Bronchial epithelial cell (primary cell): ENCODE results near the gene SLC25A33. TPM values are rescaled to one million over a fixed set of nuclear protein-coding genes. Genes with fewer than 3 reads are reported as not detected.

Source experiments
- DNase-seq: peaks from one replicate; pipeline ENCODE4 v3.0.0-alpha.2; 2010; ENCODE audit warnings: low read depth
- FAIRE-seq: peaks from 2 replicates; lab custom pipeline; 2011; peaks lifted over from hg19 to GRCh38; lab: Jason Lieb, UNC
- H3K27me3 ChIP-seq: 2 replicates; pipeline ENCODE4 v1.5.1; 2011; ENCODE audit warnings: low read length; ENCODE audit not compliant: control insufficient read depth, insufficient read depth
- H3K36me3 ChIP-seq: 2 replicates; pipeline ENCODE4 v1.5.1; 2011; ENCODE audit warnings: low read length; ENCODE audit not compliant: control insufficient read depth, insufficient read depth
- H3K4me3 ChIP-seq: 2 replicates; pipeline ENCODE4 v1.5.1; 2011; ENCODE audit warnings: mild to moderate bottlenecking, low read depth, low read length, control low read depth
- CTCF ChIP-seq: IDR thresholded peaks from 2 replicates; pipeline ENCODE4 v1.5.1; 2011; ENCODE audit warnings: mild to moderate bottlenecking, moderate library complexity, low read length, control low read depth, inconsistent platforms; ENCODE audit not compliant: insufficient read depth, severe bottlenecking
- total RNA-seq: library from RNA; depleted of rRNA; stranded (reverse); fragments of >200 nt; gene quantifications from 2 replicates; pipeline ENCODE4 v1.2.1, GENCODE V29; 2014

The SLC25A33 gene
- total RNA-seq, 1 donor from 2014 or later = 9.5 TPM

DNA sequence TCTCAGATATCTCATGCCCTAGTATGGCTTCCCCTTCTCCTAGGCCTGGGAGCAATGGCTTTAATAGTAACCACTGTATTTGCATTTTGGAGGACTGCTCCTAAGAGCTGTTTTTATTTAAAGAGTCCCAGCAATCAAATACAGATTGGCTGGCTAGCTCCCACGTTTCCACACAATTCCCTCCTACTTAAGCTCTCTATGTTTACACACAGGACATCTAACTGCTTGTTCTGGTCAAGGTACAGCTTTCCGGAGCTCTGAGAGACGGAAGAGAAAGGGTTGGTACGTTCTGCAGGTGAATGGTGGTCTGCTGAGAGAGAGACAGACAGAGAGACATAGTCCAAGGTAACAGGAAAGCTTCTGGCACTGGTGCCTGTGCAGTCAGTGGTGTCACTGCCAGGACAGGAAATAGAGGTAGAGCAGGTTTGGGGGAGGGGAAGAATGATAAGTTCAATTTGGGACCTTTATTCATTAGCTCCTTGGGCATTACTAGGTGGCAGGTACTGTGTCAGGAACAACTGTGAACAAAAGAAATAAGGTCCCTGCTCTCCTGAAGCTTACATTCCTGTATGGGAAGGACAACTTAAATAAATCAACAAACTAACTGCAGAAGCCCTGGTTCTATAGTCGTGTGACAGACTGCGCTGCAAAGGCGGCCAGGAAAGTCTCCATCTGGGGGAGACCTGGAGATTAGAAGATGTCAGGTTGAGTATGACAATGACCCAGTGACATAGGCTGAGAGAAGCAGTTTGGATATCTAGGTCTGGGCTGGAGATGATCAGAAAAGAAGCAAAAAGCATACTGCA, 1.2 kb upstream of the SLC25A33 start:
- DNase-seq (peak; percentile 41), FAIRE-seq (no peak)
- Histone ChIP-seq H3K4me3 (no peak overlapping the region), H3K36me3 (no peaks in the 10 kb centered on the region), H3K27me3 (no peaks in the 10 kb centered on the region)
- no peak for TF ChIP-seq CTCF

GRCh38 chr1:9538669-9539164, 548 bp upstream of the SLC25A33 start:
- no peak for FAIRE-seq
- Histone ChIP-seq H3K4me3 (no peak overlapping the region), H3K27me3 (no peaks in the 10 kb centered on the region), H3K36me3 (no peaks in the 10 kb centered on the region)
- DNase-seq = no peak
- TF ChIP-seq CTCF = no peak

GRCh38 chr1:9539829-9540550, 725 bp downstream of the SLC25A33 start:
- Histone ChIP-seq H3K27me3 (no peaks in the 10 kb centered on the region), H3K36me3 (no peaks in the 10 kb centered on the region), H3K4me3 (peak overlapping the region; percentile 77)
- DNase-seq (peak; percentile 12), FAIRE-seq (no peak)
- TF ChIP-seq CTCF = no peak

DNA sequence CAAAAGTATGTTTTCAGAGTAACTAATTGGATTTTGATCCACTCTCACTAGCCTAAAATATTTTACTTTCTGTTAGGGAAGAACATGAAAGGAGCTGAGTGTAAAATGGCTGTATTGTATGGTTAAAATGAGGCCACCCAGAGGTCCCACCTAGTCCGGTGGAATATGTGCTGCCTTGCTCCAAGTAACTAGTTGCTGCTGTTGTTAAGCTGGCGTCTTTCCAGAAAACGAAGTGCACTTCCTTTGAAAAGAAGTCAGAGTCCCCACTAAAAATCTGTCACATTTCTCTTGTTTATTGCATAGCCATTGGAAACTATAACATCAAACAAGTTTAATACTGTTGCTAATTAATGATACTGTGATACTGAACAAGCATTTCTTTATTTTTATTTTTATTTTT, 3.2 kb downstream of the SLC25A33 start:
- no peak for TF ChIP-seq CTCF
- Histone ChIP-seq H3K27me3 (no peaks in the 10 kb centered on the region), H3K36me3 (no peaks in the 10 kb centered on the region), H3K4me3 (no peak overlapping the region)
- no peak for FAIRE-seq
- no peak for DNase-seq

DNA sequence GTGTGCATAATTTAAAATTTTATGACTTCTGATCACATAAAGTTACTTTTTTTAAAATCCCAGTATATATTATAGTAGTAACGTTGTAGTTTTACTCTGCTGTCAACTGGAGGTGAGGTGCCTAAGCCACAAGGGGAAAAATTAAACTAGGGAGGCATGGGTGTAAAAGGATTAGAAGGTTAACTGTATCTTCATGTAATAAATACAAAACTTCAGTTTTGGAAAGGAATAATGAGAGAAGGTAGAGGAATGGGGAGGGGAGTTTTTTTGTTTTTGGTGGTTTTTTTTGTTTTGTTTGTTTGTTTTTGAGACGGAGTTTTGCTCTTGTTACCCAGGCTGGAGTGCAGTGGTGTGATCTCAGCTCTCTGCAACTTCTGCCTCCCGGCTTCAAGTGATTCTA, 5.7 kb downstream of the SLC25A33 start:
- DNase-seq = no peak
- H3K27me3 ChIP-seq = no peaks in the 10 kb centered on the region

More for the DNA sequence above, 5.7 kb downstream of the SLC25A33 start:
- no peak overlapping the region for H3K4me3 ChIP-seq
- FAIRE-seq = no peak
- TF ChIP-seq CTCF = no peak
- no peaks in the 10 kb centered on the region for H3K36me3 ChIP-seq
